ENCODE measurements around the gene DDX20.
A peak's percentile ranks its signal among the peaks of the same experiment; 100 is the strongest.
"Not testable (repeated sequence)": the region's sequence is repeated elsewhere in the genome, so short reads cannot be mapped to it uniquely, and the experiment has no call there.

Gene DDX20

GRCh38 chr1:111739194-111739924 lies 16.3 kb upstream of the DDX20 start, which contains the start of gene INKA2:
INKA2 (minus strand) TSS chr1:111739395; CDS start chr1:111739242, 153 bp downstream.
- peak within 1 kb of the TSS; percentile 97 for H3K27ac ChIP-seq
- DNase-seq (ENCODE audit: low spot score) = peak; percentile 90
- TF ChIP-seq, protein P1, sequence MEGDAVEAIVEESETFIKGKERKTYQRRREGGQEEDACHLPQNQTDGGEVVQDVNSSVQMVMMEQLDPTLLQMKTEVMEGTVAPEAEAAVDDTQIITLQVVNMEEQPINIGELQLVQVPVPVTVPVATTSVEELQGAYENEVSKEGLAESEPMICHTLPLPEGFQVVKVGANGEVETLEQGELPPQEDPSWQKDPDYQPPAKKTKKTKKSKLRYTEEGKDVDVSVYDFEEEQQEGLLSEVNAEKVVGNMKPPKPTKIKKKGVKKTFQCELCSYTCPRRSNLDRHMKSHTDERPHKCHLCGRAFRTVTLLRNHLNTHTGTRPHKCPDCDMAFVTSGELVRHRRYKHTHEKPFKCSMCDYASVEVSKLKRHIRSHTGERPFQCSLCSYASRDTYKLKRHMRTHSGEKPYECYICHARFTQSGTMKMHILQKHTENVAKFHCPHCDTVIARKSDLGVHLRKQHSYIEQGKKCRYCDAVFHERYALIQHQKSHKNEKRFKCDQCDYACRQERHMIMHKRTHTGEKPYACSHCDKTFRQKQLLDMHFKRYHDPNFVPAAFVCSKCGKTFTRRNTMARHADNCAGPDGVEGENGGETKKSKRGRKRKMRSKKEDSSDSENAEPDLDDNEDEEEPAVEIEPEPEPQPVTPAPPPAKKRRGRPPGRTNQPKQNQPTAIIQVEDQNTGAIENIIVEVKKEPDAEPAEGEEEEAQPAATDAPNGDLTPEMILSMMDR (conservative IDR thresholded peaks at IDR 0.05; ENCODE audit: low read depth) = no peak
- CTCF ChIA-PET = interaction anchor here (0.6 kb wide), 1 partner anchor 630 kb away, joined by 4 read pairs; no protein-coding TSS in a partner anchor
- POLR2A ChIA-PET (ENCODE audit: low non-redundant PET) = no interaction called here

DNA sequence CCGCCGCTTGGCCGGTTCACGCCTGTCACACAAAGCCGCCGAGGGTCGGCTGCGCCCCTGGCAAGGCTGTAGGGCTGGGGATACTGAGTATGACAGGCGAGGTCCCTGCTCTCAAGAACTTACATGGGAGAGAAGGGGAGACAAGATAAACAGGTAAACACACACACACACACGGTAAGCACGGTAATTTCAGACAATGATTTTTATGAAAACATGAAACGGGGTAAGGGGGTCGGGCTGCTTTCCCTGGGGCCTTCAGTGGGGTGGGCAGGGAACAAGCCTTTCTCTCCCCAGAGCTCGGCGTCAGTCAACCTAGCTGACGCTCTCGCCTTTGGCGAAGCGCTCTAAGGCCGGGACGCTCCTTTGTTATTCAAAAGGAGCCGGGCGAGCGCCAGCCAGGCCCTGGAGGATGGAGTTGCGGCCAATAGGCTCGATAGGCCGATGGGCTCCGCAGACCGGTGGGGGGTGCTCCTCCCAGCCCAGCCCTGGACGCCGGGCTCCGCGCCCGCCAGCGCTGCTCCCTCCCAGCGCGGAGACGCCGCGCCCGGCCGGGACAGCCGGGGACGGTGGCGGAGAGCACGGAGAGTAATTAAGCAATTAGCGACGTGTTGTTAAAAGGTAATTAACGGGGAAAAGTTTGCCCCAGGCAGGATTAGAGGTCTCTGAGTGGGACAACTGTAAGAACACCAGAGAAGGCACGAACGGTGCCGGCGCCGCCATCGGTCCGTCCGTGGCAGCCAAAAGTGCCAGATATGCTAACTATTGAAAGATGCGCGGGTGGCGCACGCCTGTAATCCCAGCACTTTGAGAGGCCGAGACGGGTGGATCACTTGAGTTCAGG lies 15.6 kb upstream of the DDX20 start:
- CTCF ChIA-PET = no interaction called here
- peak overlapping the region; percentile 97 for H3K27ac ChIP-seq
- POLR2A ChIA-PET (ENCODE audit: low non-redundant PET) = no interaction called here
- peak; percentile 42 for DNase-seq (ENCODE audit: low spot score)
- TF ChIP-seq, protein P1 (conservative IDR thresholded peaks at IDR 0.05; ENCODE audit: low read depth) = no peak; the same call in 1 of the 2 replicates

DNA sequence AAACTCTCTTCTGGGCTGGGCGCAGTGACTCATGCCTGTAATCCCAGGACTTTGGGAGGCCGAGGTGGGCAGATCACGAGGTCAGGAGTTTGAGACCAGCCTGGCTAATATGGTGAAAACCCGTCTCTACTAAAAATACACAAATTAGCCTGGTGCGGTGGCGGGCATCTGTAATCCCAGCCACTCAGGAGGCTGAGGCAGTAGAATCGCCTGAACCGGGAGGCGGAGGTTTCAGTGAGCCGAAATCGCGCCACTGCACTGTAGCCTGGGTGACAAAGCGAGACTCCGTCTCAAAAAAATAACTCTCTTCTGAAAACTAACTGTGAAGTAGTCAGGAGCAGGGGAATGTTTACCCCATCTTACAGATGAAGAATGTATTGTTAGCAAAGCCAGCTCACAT lies 13.4 kb upstream of the DDX20 start:
- POLR2A ChIA-PET (ENCODE audit: low non-redundant PET); H3K27ac ChIP-seq; CTCF ChIA-PET; DNase-seq (ENCODE audit: low spot score): not testable (repeated sequence)

DNA sequence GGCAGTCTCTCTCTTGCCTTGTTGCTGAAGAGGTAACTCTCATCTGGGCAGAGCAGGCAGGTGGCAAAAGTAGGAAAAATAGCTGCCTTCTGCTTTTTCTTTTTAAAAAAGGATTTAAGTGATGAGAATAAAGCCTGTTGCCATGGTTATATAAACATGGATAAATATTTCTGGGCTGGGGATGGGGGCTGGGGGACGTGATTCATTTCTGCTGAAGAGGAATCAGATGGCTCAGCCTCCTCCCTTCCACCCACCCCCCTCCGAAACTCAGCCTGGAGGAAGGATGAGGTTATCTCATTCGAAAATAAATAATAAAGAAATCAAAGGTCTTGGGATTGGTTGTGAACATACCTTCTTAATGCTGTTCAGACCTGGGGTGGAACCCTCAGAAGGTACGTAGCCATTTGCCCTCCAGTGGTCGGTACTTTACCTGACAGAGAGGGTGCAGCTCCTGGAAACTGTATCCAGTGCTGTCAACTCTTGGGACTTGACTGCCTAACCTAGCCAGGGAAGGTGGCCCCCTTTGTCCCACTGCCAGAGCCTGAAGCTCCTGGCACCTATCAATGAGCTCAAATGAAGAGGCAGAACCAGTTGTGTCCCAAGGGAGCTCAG lies 12.7 kb upstream of the DDX20 start:
- no peak overlapping the region for H3K27ac ChIP-seq
- POLR2A ChIA-PET (ENCODE audit: low non-redundant PET) = no interaction called here
- CTCF ChIA-PET = interaction anchor here (0.6 kb wide), 1 partner anchor 26 kb away, joined by 4 read pairs; no protein-coding TSS in a partner anchor
- TF ChIP-seq, protein P1 (conservative IDR thresholded peaks at IDR 0.05; ENCODE audit: low read depth) = no peak
- DNase-seq (ENCODE audit: low spot score) = no peak

GRCh38 chr1:111743679-111744101 lies 12.0 kb upstream of the DDX20 start:
- DNase-seq (ENCODE audit: low spot score) = no peak
- no peak overlapping the region for H3K27ac ChIP-seq
- TF ChIP-seq, protein P1 (conservative IDR thresholded peaks at IDR 0.05; ENCODE audit: low read depth) = no peak
- CTCF ChIA-PET = no interaction called here
- POLR2A ChIA-PET (ENCODE audit: low non-redundant PET) = no interaction called here

DNA sequence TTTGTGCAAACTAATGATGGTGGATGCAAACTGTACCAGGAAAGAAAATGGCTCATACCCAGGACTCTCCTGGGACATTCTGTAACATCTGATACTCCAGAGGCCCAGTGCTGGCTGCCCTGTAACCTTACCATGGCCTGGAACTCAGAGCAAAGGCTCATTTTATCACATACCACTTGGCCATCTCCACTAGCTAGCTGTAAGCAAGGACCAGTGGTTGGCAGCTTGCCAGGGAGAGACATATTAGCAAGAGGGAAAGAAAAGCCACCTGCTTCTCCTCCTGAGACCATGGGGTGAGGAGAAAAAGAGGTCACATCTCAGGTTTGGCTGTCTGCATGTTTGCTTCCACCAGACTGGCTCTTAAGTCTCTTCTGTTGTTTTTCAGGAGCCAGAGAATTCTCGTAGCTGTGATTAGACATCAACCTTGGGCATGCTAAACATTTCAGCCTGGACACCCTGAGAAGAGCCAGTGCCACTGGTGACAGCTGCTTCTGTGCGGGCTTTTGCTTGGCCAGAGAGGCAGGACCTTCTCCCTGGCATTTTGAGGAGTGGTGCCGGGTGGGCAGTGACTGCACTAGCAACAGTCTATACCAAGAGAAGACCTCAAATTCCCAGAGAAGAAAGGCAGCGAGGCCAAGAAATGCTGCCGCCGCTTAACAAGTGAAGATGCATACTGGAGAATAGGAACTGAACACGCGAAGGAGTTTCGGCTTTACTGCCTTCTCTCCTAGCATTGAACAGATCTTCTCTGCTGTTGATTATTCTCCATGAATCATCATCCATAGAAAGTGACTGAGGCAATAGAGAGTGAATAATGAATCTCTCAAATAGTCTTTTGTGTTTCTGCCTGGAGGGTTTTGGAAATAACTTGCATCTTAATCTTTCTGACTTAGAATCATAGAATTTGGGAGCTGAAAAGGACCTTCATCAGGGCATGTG lies 9.8 kb upstream of the DDX20 start:
- ChIA-PET POLR2A (ENCODE audit: low non-redundant PET) (no interaction called here), CTCF (interaction anchor here (0.7 to 1.0 kb wide), 2 partner anchors 9 to 299 kb away, joined by 3 to 4 read pairs; no protein-coding TSS in a partner anchor)
- no peak overlapping the region for H3K27ac ChIP-seq
- TF ChIP-seq, protein P1 (conservative IDR thresholded peaks at IDR 0.05; ENCODE audit: low read depth) = no peak
- DNase-seq (ENCODE audit: low spot score) = no peak

Measured in RWPE1 (cell line).